Suprapubic skin (tissue), 4 donors: ENCODE measurements around the gene AZU1.
"Not testable (repeated sequence)": the region's sequence is repeated elsewhere in the genome, so short reads cannot be mapped to it uniquely, and the experiment has no call there.

Experiments
- CTCF ChIP-seq, 2 donors: fragments of 200-600 bp in 1 of 2; fragments of 450-650 bp in 1 of 2; sonication (generic) in 1 of 2; IDR thresholded peaks; one replicate each; pipeline ENCODE4 v1.5.1; 2016 to 2019; ENCODE audit warnings: antibody characterized with exemption in 2 of 2, mild to moderate bottlenecking in 1 of 2, moderate library complexity in 1 of 2
- EP300 ChIP-seq: sonication (generic); formaldehyde crosslinking; IDR thresholded peaks from one replicate; pipeline ENCODE4 v1.6.1; 2017; ENCODE audit warnings: antibody characterized with exemption
- POLR2A ChIP-seq, 2 donors: fragments of 450-650 bp; IDR thresholded peaks; one replicate each; pipeline ENCODE4 v1.6.1; 2017; ENCODE audit warnings: antibody characterized with exemption in 2 of 2, mild to moderate bottlenecking in 2 of 2, moderate library complexity in 2 of 2
- POLR2AphosphoS5 ChIP-seq, 3 donors: sonication (generic); formaldehyde crosslinking; IDR thresholded peaks; one replicate each; pipeline ENCODE4 v1.6.1; 2017; ENCODE audit warnings: antibody characterized with exemption in 3 of 3

GRCh38 chr19:820212-820611, 7.4 kb upstream of the AZU1 start:
- TF ChIP-seq CTCF (IDR thresholded peaks at IDR 0.05); POLR2A (IDR thresholded peaks at IDR 0.05); EP300; POLR2AphosphoS5 (IDR thresholded peaks at IDR 0.05): not testable (repeated sequence)
